Renal cortical epithelial cell (primary cell): Measurements from ENCODE around the gene ETNK2. TPM values are rescaled to one million over a fixed set of nuclear protein-coding genes. Genes with fewer than 3 reads are reported as not detected.

Experiments used
- total RNA-seq: library from RNA; depleted of rRNA; stranded (reverse); fragments of >200 nt; gene quantifications from 2 replicates; pipeline ENCODE4 v1.2.3, GENCODE V29; 2014

Gene ETNK2
- total RNA-seq, 1 donor from 2014 or later = 22.7 TPM

Other genes with a start within 250 kb of the ETNK2 start
- 3.3 and 11.5 TPM in 2 replicates for gene SOX13, start 78.9 kb downstream of the ETNK2 start, total RNA-seq
- not detected in 2 replicates for gene REN, start 14.3 kb upstream of the ETNK2 start, total RNA-seq
- gene KISS1, start 44.4 kb upstream of the ETNK2 start, total RNA-seq = 0.52 TPM in 1 of 2 replicates, not detected in the other
- gene GOLT1A, start 61.9 kb upstream of the ETNK2 start, total RNA-seq = 0.75 and 2.3 TPM in 2 replicates
- 16.7 and 26.8 TPM in 2 replicates for gene PLEKHA6, start 207.9 kb upstream of the ETNK2 start, total RNA-seq